NCI-H510A (cell line): ENCODE measurements around the gene NECTIN2.
"Not testable (repeated sequence)": the region's sequence is repeated elsewhere in the genome, so short reads cannot be mapped to it uniquely, and the experiment has no call there.

Experiments used
- DNase-seq: peaks from one replicate; lab custom pipeline; 2025; lab: John Stamatoyannopoulos, UW

Gene NECTIN2

DNA sequence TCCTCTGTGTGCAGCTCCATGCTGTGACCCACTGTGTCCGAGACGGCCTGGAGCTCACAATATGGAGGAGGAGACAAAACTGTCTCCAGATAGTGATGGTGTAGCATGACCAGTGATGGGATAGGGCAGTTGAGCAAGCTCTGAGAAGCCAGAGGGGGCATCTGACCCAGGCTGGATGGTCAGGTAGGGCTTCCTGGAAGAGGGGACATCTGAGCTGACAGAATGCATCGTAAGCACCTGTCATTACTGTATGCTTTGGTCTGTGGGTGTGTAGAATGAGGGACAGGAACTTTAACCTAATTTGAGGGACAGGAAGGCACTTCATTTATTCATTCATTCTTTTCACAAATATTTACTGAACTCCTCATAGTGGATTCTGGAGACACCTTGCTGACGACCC, 38.5 kb downstream of the NECTIN2 start:
- DNase-seq = no peak

DNA sequence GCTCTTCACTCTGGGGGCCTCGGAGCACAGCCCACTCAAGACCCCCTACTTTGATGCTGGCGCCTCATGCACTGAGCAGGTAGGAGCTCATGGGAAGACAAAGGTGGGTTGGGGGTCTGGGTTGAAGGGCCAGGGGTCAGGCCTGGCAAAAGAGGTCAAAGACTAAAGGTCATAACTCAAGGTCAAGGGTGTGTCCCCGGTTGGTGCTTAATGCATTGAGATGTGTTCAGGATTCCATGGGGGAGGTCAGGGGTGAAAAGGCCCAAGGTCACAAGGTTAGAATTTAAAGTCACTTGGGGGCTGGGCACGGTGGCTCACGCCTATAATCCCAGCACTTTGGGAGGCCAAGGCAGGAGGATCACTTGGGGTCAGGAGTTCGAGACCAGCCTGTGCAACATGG, 40.0 kb downstream of the NECTIN2 start:
- no peak for DNase-seq

DNA sequence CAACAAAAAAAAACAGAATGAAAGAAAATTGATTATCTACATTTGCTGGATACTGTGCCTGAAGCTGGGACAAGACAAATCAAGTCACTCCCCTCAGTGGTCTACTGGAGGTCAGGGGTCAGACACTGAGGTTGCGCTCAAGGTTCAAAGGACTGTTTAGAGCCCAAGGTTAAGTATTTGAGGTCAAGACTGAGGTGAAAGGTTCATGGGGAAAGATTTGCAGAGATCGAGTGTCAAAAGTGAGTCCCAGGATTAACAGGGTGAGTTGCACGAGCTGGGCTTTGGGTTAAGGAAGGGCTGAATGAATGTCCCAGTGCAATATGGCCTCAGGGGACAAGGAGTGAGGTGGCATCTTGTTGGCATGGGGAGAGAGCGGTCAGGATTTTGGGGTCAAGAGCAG, 41.6 kb downstream of the NECTIN2 start:
- no peak for DNase-seq

DNA sequence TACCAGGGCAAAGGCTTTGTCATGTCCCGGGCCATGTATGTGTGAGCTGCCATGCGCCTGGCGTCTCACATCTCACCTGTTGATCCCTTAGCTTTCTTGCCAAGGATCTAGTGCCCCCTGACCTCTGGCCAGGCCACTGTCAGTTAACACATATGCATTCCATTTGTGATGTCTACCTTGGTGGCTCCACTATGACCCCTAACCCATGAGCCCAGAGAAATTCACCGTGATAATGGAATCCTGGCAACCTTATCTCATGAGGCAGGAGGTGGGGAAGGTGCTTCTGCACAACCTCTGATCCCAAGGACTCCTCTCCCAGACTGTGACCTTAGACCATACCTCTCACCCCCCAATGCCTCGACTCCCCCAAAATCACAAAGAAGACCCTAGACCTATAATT, 42.2 kb downstream of the NECTIN2 start:
- not testable (repeated sequence) for DNase-seq

DNA sequence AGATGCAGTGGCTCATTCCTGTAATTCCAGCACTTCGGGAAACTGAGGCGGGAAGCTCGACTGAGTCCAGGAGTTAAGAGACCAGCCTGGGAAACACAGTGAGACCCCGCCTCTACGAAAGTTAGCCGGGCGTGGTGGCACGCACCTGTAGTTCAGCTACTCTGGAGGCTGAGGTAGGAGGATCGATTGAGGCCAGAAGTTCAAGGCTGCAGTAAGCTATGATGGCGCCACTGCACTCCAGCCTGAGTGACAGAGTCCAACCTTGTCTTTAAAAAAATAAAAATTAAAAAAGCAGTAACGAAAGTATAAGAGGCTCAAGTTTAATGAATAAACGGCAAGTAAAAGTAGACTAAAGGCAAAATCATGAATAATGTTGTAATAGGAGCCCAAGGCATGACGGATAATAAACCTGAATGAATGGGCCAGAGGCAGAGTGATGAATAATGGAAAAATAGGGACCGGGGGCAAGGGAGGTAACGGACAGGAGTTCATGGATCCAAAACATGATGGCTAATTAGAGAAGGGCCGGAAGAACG, 43.8 kb downstream of the NECTIN2 start:
- no peak for DNase-seq

DNA sequence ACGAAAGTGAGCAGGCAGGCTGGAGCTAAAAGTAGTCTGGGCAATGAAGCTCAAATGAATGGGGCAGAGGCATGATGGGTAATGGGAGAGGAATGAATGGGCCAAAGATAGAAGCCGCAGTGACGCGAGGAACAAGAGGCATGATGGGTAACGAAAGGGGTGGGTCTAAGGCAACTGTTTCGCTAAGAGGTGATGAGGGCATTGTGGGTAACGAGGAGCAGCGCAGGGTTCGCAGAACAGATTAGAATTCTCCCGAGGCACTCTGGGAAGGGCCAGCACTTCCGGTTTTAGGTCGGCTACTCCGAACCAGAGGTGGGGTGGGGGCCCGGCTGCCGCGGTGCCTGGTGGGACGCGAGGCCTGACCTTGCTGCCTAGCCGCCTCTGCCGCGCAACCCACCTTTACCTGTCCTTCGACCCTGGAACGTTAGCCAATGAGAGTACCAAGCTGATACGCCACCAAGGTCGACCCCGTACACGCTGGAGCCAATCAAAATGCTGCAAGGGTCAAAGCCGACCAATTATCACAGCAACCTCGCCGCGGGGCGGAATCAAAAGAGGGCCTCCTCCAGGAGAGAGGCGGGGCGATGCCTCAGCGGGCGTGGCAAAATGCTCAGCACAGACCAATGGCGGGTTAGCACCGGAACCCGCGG, 44.4 kb downstream of the NECTIN2 start:
- peak; percentile 100 for DNase-seq

DNA sequence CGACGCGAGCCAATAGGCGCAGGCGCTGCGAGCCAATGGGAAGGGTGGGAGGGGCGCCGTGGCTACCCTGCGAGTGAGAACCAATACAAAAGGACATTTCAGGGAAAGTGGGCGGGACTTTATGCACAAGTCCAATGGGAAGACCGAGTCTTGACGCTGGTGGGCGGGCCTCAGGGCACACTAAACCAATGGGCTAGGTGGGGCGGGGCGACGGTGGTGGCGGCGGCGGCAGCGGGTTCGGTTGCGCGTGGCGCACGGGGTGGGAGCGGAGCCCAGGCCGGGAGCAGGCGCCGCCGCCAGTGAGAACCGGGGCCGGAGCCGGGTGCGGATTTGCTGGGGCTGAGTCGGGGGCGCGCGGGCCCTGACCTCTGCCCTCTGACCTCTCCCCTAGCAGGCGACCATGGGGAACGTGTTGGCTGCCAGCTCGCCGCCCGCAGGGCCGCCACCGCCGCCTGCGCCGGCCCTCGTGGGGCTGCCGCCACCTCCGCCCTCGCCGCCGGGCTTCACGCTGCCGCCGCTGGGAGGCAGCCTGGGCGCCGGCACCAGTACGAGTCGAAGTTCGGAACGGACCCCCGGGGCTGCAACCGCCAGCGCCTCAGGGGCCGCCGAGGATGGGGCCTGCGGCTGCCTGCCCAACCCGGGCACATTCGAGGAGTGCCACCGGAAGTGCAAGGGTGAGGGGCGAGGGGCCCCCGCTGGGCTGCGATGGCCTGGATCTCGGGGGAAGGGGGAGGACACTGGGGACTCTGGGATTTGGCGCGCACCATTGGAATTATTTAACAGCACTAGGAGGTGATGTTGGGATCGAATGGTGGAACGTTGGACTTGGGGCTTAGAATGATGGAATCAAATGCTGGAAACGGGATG, 45.2 kb downstream of the NECTIN2 start, which contains the start of gene TOMM40:
TOMM40 (plus strand) TSS at position 239 of the 867 bp plus-strand sequence; CDS start at position 401, 162 bp downstream.
- DNase-seq = peak; percentile 100

DNA sequence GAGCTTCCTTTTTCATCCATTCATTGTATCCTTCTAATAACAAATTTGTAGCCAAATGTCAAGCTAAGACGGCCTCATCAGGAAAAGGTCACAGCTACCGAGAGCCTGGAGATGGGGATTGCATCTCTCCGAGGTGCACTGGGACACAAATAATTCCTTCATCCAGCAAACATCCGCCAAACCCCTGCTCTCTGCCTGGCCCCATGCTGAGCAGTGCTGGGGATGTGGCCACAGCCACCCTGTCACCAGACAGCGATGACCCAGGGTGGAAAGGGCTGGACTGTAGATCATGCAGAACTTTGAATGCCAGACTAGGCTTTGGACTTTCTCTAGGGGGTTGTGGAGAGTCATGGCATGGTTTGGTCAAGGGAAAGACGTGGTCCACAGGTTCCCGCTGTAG, 46.8 kb downstream of the NECTIN2 start:
- DNase-seq = no peak

DNA sequence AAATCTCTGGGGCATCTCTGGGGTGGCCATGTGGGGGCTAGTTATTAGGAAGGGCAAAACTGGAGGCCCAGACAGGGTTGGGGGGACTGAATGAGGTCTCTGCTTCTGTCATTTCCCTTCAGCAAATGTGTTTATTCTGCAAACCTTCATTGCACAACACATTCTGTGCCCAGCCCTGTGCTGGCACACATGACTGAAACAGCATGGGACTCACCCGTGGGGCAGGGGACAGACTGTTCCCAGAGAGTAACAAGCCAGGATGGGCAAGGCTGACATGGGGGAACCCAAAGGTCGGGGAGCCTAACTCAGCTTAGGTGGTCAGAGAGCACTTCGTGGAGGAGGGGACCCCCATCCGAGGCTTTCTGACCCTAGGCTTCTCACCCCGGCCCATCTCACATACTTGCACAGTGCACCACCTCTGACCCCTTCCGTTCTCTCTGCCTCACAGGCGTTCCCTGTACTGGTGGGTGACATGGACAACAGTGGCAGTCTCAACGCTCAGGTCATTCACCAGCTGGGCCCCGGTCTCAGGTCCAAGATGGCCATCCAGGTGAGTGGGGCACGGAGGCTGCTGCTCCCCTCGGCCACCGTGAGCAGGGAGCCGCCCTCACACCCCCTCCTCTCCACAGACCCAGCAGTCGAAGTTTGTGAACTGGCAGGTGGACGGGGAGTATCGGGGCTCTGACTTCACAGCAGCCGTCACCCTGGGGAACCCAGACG, 47.4 kb downstream of the NECTIN2 start:
- no peak for DNase-seq

DNA sequence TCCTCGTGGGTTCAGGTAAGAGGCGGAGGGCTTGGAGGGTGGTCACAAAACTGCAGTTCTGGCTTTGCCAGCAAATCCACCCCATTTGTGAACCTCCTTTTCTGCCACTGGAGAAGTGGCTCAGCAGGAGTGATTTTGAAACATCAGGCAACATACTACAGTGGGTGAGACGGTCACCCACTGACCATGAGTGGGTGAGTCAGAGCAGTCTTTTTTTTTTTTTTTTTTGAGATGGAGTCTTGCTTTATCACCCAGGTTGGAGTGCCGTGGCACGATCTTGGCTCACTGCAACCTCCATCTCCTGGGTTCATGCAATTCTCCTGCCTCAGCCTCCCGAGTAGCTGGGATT, 47.9 kb downstream of the NECTIN2 start:
- DNase-seq = no peak

DNA sequence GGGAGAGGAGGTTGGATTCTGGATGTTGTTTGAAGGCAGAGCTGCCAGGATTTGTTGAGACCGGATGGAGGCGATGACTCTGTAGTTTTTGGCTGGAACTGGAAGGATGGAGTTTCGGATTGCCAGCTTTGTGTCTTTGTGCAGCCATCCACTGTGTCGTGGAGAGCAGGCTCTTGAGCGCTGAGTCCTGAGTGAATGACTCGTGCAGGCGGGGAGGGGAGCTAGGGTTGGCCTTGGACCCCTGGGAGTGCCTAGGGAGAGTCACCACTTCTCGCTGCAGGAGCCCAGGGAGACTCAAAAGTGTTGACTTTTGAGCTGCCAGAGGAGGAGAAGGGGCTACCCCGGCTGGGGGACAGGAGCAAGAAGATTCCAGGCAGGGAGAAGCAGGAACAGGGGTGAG, 48.8 kb downstream of the NECTIN2 start:
- no peak for DNase-seq

DNA sequence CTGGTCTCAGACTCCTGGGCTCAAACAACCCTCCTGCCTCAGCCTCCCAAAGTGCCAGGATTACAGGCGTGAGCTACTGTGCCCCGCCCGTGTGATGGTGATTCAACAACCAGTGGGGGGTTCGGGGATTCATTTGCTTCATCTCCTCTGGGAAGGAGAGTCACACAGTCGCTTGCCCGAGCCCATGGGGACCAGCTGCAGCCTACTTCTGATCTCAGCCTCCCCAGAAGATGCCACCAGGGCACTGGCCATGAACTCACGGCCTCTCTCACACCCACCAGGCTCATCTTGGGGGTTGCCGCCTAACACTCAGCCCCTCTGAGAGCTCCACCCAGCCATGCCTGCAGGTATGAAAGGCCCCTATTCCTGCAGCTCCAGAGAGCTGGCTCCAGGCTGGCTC, 51.7 kb downstream of the NECTIN2 start:
- no peak for DNase-seq

DNA sequence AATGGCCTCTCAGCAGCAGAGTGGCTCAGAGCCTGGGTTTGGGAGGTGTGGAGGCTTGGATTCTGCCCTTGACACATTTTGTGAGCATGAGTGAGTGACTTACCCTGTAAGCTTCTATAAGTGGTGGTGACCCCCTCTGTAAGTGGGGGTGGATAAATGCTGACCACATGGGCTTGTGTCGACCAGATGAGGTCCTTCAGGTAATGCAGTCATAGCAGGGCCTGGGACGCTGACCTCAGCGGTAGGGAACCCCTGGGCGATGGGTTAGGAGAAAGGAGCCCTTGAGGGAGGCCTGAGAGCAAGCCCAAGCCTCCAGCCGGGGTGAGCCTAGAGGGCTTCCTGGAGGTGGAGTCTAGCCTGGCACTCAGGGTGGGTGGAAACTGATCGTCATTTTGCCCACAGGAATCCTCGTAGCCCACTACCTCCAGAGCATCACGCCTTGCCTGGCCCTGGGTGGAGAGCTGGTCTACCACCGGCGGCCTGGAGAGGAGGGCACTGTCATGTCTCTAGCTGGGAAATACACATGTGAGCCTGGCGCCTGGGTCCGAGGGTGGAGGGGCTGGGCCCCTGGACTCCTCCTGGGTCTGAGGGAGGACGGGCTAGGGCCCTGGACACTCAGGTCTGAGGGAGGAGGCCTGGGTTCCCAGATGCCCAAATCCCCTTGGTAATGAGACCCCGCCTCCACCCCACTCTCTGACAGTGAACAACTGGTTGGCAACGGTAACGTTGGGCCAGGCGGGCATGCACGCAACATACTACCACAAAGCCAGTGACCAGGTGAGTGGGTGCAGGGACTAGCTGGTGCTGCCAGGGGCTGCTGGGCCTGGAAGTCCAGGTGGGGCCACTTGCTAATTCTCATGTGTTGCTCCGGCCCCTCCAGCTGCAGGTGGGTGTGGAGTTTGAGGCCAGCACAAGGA, 54.5 kb downstream of the NECTIN2 start:
- no peak for DNase-seq

DNA sequence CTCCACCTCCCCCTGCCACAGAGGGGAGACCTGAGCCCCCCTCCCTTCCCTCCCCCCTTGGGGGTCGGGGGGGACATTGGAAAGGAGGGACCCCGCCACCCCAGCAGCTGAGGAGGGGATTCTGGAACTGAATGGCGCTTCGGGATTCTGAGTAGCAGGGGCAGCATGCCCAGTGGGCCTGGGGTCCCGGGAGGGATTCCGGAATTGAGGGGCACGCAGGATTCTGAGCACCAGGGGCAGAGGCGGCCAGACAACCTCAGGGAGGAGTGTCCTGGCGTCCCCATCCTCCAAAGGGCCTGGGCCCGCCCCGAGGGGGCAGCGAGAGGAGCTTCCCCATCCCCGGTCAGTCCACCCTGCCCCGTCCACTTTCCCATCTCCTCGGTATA, 57.1 kb downstream of the NECTIN2 start:
- DNase-seq = no peak

DNA sequence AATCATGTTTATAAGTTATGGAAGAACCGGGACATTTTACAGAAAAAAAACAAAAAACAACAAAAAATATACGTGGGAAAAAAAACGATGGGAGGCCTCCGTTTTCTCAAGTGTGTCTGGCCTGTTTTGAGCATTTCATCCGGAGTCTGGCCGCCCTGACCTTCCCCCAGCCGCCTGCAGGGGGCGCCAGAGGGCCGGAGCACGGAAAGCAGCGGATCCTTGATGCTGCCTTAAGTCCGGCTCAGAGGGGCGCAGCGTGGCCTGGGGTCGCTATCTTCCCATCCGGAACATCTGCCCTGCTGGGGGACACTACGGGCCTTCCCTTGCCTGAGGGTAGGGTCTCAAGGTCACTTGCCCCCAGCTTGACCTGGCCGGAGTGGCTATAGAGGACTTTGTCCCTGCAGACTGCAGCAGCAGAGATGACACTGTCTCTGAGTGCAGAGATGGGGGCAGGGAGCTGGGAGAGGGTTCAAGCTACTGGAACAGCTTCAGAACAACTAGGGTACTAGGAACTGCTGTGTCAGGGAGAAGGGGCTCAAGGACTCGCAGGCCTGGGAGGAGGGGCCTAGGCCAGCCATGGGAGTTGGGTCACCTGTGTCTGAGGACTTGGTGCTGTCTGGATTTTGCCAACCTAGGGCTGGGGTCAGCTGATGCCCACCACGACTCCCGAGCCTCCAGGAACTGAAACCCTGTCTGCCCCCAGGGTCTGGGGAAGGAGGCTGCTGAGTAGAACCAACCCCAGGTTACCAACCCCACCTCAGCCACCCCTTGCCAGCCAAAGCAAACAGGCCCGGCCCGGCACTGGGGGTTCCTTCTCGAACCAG, 57.7 kb downstream of the NECTIN2 start:
- no peak for DNase-seq

DNA sequence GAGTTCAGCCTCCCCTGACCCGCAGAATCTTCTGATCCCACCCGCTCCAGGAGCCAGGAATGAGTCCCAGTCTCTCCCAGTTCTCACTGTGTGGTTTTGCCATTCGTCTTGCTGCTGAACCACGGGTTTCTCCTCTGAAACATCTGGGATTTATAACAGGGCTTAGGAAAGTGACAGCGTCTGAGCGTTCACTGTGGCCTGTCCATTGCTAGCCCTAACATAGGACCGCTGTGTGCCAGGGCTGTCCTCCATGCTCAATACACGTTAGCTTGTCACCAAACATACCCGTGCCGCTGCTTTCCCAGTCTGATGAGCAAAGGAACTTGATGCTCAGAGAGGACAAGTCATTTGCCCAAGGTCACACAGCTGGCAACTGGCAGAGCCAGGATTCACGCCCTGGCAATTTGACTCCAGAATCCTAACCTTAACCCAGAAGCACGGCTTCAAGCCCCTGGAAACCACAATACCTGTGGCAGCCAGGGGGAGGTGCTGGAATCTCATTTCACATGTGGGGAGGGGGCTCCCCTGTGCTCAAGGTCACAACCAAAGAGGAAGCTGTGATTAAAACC, 58.4 kb downstream of the NECTIN2 start:
- no peak for DNase-seq

DNA sequence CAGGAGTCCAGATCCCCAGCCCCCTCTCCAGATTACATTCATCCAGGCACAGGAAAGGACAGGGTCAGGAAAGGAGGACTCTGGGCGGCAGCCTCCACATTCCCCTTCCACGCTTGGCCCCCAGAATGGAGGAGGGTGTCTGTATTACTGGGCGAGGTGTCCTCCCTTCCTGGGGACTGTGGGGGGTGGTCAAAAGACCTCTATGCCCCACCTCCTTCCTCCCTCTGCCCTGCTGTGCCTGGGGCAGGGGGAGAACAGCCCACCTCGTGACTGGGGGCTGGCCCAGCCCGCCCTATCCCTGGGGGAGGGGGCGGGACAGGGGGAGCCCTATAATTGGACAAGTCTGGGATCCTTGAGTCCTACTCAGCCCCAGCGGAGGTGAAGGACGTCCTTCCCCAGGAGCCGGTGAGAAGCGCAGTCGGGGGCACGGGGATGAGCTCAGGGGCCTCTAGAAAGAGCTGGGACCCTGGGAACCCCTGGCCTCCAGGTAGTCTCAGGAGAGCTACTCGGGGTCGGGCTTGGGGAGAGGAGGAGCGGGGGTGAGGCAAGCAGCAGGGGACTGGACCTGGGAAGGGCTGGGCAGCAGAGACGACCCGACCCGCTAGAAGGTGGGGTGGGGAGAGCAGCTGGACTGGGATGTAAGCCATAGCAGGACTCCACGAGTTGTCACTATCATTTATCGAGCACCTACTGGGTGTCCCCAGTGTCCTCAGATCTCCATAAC, 59.5 kb downstream of the NECTIN2 start, which contains the start of gene APOE:
APOE (plus strand) TSS at position 360 of the 724 bp plus-strand sequence. CDS start 829 bp downstream, outside the sequence.
- DNase-seq = no peak

DNA sequence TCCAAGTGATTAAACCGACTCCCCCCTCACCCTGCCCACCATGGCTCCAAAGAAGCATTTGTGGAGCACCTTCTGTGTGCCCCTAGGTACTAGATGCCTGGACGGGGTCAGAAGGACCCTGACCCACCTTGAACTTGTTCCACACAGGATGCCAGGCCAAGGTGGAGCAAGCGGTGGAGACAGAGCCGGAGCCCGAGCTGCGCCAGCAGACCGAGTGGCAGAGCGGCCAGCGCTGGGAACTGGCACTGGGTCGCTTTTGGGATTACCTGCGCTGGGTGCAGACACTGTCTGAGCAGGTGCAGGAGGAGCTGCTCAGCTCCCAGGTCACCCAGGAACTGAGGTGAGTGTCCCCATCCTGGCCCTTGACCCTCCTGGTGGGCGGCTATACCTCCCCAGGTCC, 61.5 kb downstream of the NECTIN2 start:
- DNase-seq = no peak

DNA sequence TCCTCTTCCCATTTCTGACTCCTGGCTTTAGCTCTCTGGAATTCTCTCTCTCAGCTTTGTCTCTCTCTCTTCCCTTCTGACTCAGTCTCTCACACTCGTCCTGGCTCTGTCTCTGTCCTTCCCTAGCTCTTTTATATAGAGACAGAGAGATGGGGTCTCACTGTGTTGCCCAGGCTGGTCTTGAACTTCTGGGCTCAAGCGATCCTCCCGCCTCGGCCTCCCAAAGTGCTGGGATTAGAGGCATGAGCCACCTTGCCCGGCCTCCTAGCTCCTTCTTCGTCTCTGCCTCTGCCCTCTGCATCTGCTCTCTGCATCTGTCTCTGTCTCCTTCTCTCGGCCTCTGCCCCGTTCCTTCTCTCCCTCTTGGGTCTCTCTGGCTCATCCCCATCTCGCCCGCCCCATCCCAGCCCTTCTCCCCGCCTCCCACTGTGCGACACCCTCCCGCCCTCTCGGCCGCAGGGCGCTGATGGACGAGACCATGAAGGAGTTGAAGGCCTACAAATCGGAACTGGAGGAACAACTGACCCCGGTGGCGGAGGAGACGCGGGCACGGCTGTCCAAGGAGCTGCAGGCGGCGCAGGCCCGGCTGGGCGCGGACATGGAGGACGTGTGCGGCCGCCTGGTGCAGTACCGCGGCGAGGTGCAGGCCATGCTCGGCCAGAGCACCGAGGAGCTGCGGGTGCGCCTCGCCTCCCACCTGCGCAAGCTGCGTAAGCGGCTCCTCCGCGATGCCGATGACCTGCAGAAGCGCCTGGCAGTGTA, 62.2 kb downstream of the NECTIN2 start:
- DNase-seq = no peak
